ENCODE results near the gene NPY. TPM values are rescaled to one million over a fixed set of nuclear protein-coding genes. Genes with fewer than 3 reads are reported as not detected.

The NPY gene
- total RNA-seq, 1 donor from 2014 or later = not detected

- DNase-seq (no peak), ATAC-seq (no peak)
- intact Hi-C loops (cut with micrococcal nuclease) = no loop called here
Observed at GRCh38 chr7:24307326-24307725, 23.3 kb downstream of the NPY start.

- no peak for ATAC-seq
- no peak for DNase-seq
- intact Hi-C loops (cut with micrococcal nuclease) = no loop called here
Observed at GRCh38 chr7:24312588-24312987, 28.6 kb downstream of the NPY start.

- DNase-seq (no peak), ATAC-seq (no peak)
- intact Hi-C loops (cut with micrococcal nuclease) = no loop called here
Observed at GRCh38 chr7:24313777-24314176, 29.8 kb downstream of the NPY start.

- intact Hi-C loops (cut with micrococcal nuclease) = no loop called here
- no peak for DNase-seq
- ATAC-seq = no peak
Observed at GRCh38 chr7:24316340-24316739, 32.4 kb downstream of the NPY start.

GRCh38 chr7:24318326-24318725 lies 34.3 kb downstream of the NPY start:
- intact Hi-C loops (cut with micrococcal nuclease) = no loop called here
- no peak for ATAC-seq

GRCh38 chr7:24319209-24319608 lies 35.2 kb downstream of the NPY start:
- no peak for ATAC-seq
- DNase-seq = no peak
- intact Hi-C loops (cut with micrococcal nuclease) = no loop called here

More at GRCh38 chr7:24318326-24318725, 34.3 kb downstream of the NPY start:
- no peak for DNase-seq

- ATAC-seq (no peak), DNase-seq (no peak)
- intact Hi-C loops (cut with micrococcal nuclease) = no loop called here
Observed at GRCh38 chr7:24323961-24324480, 40.0 kb downstream of the NPY start.

- ATAC-seq (no peak), DNase-seq (no peak)
- intact Hi-C loops (cut with micrococcal nuclease) = no loop called here
Observed at GRCh38 chr7:24325708-24326107, 41.7 kb downstream of the NPY start.

GRCh38 chr7:24328050-24328449 lies 44.1 kb downstream of the NPY start:
- intact Hi-C loops (cut with micrococcal nuclease) = no loop called here
- DNase-seq (no peak), ATAC-seq (no peak)

- intact Hi-C loops (cut with micrococcal nuclease) = no loop called here
- no peak for DNase-seq
- ATAC-seq = no peak
Observed at GRCh38 chr7:24328894-24329293, 44.9 kb downstream of the NPY start.

GRCh38 chr7:24334012-24334411 lies 50.0 kb downstream of the NPY start:
- DNase-seq = no peak
- intact Hi-C loops (cut with micrococcal nuclease) = no loop called here
- no peak for ATAC-seq

GRCh38 chr7:24334627-24335026 lies 50.6 kb downstream of the NPY start:
- no peak for DNase-seq
- no peak for ATAC-seq
- intact Hi-C loops (cut with micrococcal nuclease) = no loop called here

- intact Hi-C loops (cut with micrococcal nuclease) = no loop called here
- DNase-seq (no peak), ATAC-seq (no peak)
Observed at GRCh38 chr7:24336461-24336860, 52.5 kb downstream of the NPY start.

GRCh38 chr7:24337180-24337579 lies 53.2 kb downstream of the NPY start:
- DNase-seq (no peak), ATAC-seq (no peak)
- intact Hi-C loops (cut with micrococcal nuclease) = no loop called here

- intact Hi-C loops (cut with micrococcal nuclease) = no loop called here
- no peak for ATAC-seq
Observed at GRCh38 chr7:24339575-24339974, 55.6 kb downstream of the NPY start.

GRCh38 chr7:24340727-24341126 lies 56.7 kb downstream of the NPY start:
- ATAC-seq (no peak), DNase-seq (no peak)
- intact Hi-C loops (cut with micrococcal nuclease) = no loop called here

More at GRCh38 chr7:24339575-24339974, 55.6 kb downstream of the NPY start:
- DNase-seq = no peak

All from left ventricle myocardium superior (tissue), 1 donor.